HUES64 (cell line): Measurements from ENCODE around the gene ITSN1.

Experiments used
- H3K27ac ChIP-seq: 2 replicates; pipeline ENCODE4 v1.7.0; 2013; ENCODE audit warnings: low read depth, low read length, inconsistent platforms
- H3K27me3 ChIP-seq: 2 replicates; pipeline ENCODE4 v1.6.1; 2013; ENCODE audit warnings: mild to moderate bottlenecking, low read length; ENCODE audit not compliant: insufficient read depth
- H3K36me3 ChIP-seq: 2 replicates; pipeline ENCODE4 v1.6.1; 2013; ENCODE audit warnings: mild to moderate bottlenecking, low read length; ENCODE audit not compliant: insufficient read depth
- H3K4me1 ChIP-seq: 2 replicates; pipeline ENCODE4 v1.6.1; 2013; ENCODE audit warnings: mild to moderate bottlenecking, low read length, moderate library complexity; ENCODE audit not compliant: insufficient read depth
- H3K4me3 ChIP-seq: 2 replicates; pipeline ENCODE4 v1.5.1; 2013; ENCODE audit warnings: mild to moderate bottlenecking, low read length, moderate library complexity
- H3K9ac ChIP-seq: 2 replicates; pipeline ENCODE4 v1.6.1; 2013; ENCODE audit warnings: mild to moderate bottlenecking, low read depth, low read length
- H3K9me3 ChIP-seq: 2 replicates; pipeline ENCODE4 v1.6.1; 2013; ENCODE audit warnings: low read depth, low read length; ENCODE audit not compliant: insufficient read depth
- WGBS: fragments of 150-250, 120-280 bp; methylation state at CpG from one replicate; pipeline ENCODE4 v1.1.7; 2013; ENCODE audit warnings: missing lambda C conversion rate; 5-methylcytosine and 5-hydroxymethylcytosine counted together

Gene ITSN1

GRCh38 chr21:33901412-33902288 is 259.3 kb downstream of the ITSN1 start:
- H3K36me3 ChIP-seq = peaks cover 43% of the 10 kb centered on the region
- H3K9ac ChIP-seq = no peak overlapping the region
- 79% methylated on average over 13 of the region's 13 CpGs for WGBS
- no peak overlapping the region for H3K27ac ChIP-seq
- no peaks in the 10 kb centered on the region for H3K4me1 ChIP-seq
- H3K9me3 ChIP-seq = no peaks in the 10 kb centered on the region
- no peaks in the 10 kb centered on the region for H3K27me3 ChIP-seq
- H3K4me3 ChIP-seq = no peak overlapping the region

GRCh38 chr21:33902349-33902748 is 260.0 kb downstream of the ITSN1 start:
- 95% methylated on average over 6 of the region's 6 CpGs for WGBS
- H3K36me3 ChIP-seq = peaks cover 50% of the 10 kb centered on the region

DNA sequence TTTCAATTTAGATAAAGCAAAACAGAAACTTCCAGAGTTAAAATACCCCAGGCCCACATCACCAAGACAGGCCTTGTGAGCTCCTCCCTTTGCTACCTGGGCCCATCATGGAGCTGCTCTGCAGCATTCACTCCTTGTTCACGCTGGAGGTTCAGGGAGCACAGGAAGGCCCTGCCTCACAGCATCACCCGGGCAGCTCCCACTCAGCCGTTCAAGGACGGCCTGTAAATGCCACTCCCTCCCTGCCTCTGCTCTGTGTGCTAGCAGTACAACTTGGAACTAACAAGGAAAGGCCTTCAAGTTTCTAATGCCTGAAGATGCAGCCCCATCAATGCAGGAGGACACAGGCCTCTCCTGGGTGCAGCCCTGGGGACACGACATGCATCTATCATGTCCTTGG is 261.7 kb downstream of the ITSN1 start:
- Histone ChIP-seq H3K36me3 (peaks cover 67% of the 10 kb centered on the region), H3K27ac (no peak overlapping the region), H3K9ac (no peak overlapping the region), H3K27me3 (no peaks in the 10 kb centered on the region), H3K4me3 (no peak overlapping the region), H3K4me1 (no peaks in the 10 kb centered on the region), H3K9me3 (no peaks in the 10 kb centered on the region)
- WGBS = 93% methylated on average over 5 of the region's 5 CpGs

More at GRCh38 chr21:33902349-33902748, 260.0 kb downstream of the ITSN1 start:
- Histone ChIP-seq H3K4me3 (no peak overlapping the region), H3K27ac (no peak overlapping the region), H3K27me3 (no peaks in the 10 kb centered on the region), H3K9me3 (no peaks in the 10 kb centered on the region), H3K9ac (no peak overlapping the region), H3K4me1 (no peaks in the 10 kb centered on the region)

- Histone ChIP-seq H3K36me3 (peaks cover 98% of the 10 kb centered on the region), H3K9ac (no peak overlapping the region), H3K27ac (no peak overlapping the region), H3K4me1 (no peaks in the 10 kb centered on the region), H3K9me3 (no peaks in the 10 kb centered on the region), H3K27me3 (no peaks in the 10 kb centered on the region), H3K4me3 (no peak overlapping the region)
- WGBS = 78% methylated on average over 6 of the region's 6 CpGs
Observed at GRCh38 chr21:33908760-33909159, 266.5 kb downstream of the ITSN1 start.

GRCh38 chr21:33909756-33910155 is 267.5 kb downstream of the ITSN1 start:
- H3K9ac ChIP-seq = no peak overlapping the region
- H3K9me3 ChIP-seq = no peaks in the 10 kb centered on the region
- WGBS = 95% methylated on average over 6 of the region's 6 CpGs
- no peak overlapping the region for H3K4me3 ChIP-seq
- peaks cover 7% of the 10 kb centered on the region; the same call in 1 of the 2 replicates for H3K4me1 ChIP-seq
- H3K27me3 ChIP-seq = no peaks in the 10 kb centered on the region
- peaks cover 93% of the 10 kb centered on the region for H3K36me3 ChIP-seq
- H3K27ac ChIP-seq = no peak overlapping the region

GRCh38 chr21:33914188-33914587 is 271.9 kb downstream of the ITSN1 start:
- peak overlapping the region; percentile 99 for H3K4me3 ChIP-seq
- H3K4me1 ChIP-seq = peaks cover 13% of the 10 kb centered on the region; the same call in 1 of the 2 replicates
- H3K27me3 ChIP-seq = no peaks in the 10 kb centered on the region
- no peaks in the 10 kb centered on the region for H3K9me3 ChIP-seq
- H3K36me3 ChIP-seq = peaks cover 50% of the 10 kb centered on the region
- no peak overlapping the region for H3K9ac ChIP-seq
- WGBS = 95% methylated on average over 5 of the region's 5 CpGs
- H3K27ac ChIP-seq = no peak overlapping the region

- peak within 1 kb of the TSS; percentile 91 for H3K9ac ChIP-seq
- WGBS = 2% methylated on average over 45 of the region's 45 CpGs
Observed at GRCh38 chr21:33915368-33916199, 273.3 kb downstream of the ITSN1 start, which contains the start of gene ATP5PO. Gene ATP5PO, minus strand, starts transcription at chr21:33915804. Its CDS starts 41 bp downstream, at chr21:33915763.

DNA sequence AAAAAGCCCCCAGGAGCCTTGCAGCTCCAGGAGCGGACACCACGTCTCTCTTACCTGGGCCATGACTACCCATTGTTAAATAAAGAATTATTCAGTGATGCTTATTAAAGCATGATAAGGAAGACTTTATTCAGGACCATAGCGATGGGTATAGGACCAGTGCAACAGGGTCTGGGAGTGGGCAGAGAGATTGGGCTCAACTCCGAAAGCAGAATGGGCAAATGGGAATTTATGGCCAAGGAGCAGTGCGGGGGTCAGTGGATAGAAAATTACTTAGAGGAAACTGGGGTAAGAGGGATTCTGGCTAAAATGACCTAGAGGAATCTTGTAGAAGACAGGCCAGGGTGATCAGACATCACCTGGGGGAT is 273.9 kb downstream of the ITSN1 start:
- WGBS = 55% methylated on average over 5 of the region's 5 CpGs
- Histone ChIP-seq H3K9me3 (no peaks in the 10 kb centered on the region), H3K4me3 (peak overlapping the region; percentile 99), H3K36me3 (peaks cover 31% of the 10 kb centered on the region), H3K4me1 (peaks cover 13% of the 10 kb centered on the region; the same call in 1 of the 2 replicates), H3K9ac (peak overlapping the region; percentile 34; the same call in 1 of the 2 replicates), H3K27ac (no peak overlapping the region), H3K27me3 (no peaks in the 10 kb centered on the region)

More at GRCh38 chr21:33915368-33916199, 273.3 kb downstream of the ITSN1 start, which contains the start of gene ATP5PO:
- Histone ChIP-seq H3K36me3 (peaks cover 37% of the 10 kb centered on the region), H3K4me1 (peaks cover 13% of the 10 kb centered on the region; the same call in 1 of the 2 replicates), H3K27me3 (no peaks in the 10 kb centered on the region), H3K4me3 (peak within 1 kb of the TSS; percentile 99), H3K27ac (peak within 1 kb of the TSS; percentile 58), H3K9me3 (no peaks in the 10 kb centered on the region)

DNA sequence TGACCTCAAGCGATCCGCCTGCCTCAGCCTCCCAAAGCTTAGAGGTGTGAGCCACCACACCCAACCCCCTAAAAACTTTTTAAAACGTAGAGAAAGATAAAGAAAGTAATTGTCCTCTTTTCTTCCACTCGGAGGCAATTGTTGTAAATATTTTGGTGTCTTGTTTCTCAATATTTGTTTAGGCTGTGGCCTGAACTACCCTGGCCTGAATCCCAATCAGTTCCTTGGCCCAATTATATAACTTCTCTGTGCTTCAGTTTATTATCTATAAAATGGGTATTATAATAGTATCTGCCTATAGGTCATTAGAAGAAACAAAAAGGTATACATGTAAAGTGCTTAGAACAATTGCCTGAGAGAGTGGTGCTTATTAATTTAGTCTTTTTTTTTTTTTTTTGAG is 275.1 kb downstream of the ITSN1 start:
- Histone ChIP-seq H3K27me3 (no peaks in the 10 kb centered on the region), H3K9me3 (no peaks in the 10 kb centered on the region), H3K27ac (no peak overlapping the region), H3K9ac (no peak overlapping the region), H3K4me3 (no peak overlapping the region), H3K4me1 (peaks cover 13% of the 10 kb centered on the region; the same call in 1 of the 2 replicates), H3K36me3 (peaks cover 18% of the 10 kb centered on the region)
- WGBS = 100% methylated on average over 2 of the region's 4 CpGs

DNA sequence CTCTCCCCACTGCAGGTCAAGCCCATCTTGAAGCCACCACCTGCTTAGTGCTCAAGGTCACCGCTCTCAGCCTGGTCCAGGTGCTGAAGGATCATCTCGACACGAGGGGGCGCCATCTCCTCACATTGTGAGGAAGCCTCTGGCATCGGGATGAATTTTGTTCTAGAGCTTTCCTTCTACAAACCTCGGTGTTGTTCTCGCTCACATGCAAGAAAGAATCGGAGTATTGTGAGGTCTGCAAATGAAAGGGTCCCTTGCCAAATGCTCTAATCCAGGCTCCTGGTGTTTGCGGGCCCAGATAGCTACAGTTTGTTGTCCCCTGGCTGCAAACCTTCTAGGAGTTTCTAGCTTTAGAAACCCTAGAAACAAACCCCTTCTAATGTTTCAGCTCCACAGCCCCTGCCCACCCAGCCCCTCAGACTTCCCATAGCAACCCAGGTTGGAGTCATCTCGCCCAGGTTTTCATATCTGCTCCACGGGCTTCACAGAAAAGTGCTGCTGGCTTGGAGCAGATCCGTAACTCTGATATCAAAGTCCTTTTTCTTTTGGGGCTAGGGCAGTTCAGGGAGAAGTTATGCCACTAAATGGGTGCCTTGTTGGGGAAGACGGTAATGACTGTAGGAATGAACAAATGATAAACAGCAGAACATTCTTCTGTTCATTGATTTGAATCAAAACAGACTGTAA is 281.9 kb downstream of the ITSN1 start:
- Histone ChIP-seq H3K27ac (no peak overlapping the region), H3K9ac (no peak overlapping the region), H3K27me3 (no peaks in the 10 kb centered on the region), H3K4me1 (no peaks in the 10 kb centered on the region), H3K4me3 (no peak overlapping the region), H3K36me3 (no peaks in the 10 kb centered on the region), H3K9me3 (no peaks in the 10 kb centered on the region)
- 41% methylated on average over 13 of the region's 13 CpGs for WGBS
